GM12873 (cell line): Measurements from ENCODE around the gene KCNA4.

Experiments used
- TF ChIP-seq, protein P1 (sequence below): IDR thresholded peaks from 2 replicates; pipeline ENCODE4 v1.5.1; 2012; ENCODE audit warnings: low read depth, mild to moderate bottlenecking, moderate library complexity, low read length, control low read depth; ENCODE audit not compliant: insufficient read depth; ENCODE audit errors: missing control alignments

KCNA4 gene

GRCh38 chr11:30041171-30041570 is 24.3 kb upstream of the KCNA4 start:
- TF ChIP-seq, protein P1, sequence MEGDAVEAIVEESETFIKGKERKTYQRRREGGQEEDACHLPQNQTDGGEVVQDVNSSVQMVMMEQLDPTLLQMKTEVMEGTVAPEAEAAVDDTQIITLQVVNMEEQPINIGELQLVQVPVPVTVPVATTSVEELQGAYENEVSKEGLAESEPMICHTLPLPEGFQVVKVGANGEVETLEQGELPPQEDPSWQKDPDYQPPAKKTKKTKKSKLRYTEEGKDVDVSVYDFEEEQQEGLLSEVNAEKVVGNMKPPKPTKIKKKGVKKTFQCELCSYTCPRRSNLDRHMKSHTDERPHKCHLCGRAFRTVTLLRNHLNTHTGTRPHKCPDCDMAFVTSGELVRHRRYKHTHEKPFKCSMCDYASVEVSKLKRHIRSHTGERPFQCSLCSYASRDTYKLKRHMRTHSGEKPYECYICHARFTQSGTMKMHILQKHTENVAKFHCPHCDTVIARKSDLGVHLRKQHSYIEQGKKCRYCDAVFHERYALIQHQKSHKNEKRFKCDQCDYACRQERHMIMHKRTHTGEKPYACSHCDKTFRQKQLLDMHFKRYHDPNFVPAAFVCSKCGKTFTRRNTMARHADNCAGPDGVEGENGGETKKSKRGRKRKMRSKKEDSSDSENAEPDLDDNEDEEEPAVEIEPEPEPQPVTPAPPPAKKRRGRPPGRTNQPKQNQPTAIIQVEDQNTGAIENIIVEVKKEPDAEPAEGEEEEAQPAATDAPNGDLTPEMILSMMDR, result no peak

DNA sequence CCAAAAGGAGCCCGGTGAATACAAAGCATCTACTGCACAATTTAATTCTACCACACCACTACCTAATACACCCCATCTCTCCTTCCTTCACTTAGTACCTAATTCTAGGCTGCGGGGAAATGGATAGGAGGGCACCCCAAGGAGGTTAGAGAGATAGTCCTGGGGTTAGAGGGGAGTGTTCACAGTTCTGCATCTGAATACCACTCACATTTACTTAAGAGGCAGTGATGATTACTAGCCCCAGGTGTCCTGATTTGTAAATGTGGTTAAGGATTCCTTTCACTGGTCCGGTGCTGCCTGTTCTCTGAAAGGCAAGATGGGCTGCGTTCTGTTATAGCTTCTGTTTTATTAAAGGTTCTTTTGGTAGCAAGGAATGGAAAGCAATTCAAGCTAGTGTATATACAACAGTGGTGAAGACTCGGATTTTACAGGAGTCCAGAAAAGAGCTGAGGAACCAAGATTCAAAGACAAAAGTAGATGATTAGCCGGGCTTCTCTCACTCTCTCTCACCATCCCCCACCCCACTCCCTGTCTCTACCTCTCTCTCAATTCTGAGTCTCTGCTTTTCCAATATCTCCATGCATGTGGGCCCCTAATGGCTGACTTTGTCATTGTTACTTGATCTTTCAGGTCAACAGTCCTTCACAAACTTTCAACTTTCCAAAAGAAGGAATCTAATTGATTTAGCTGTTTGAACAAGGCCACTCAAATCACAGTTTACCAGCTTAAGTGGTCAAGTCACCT is 8.7 kb upstream of the KCNA4 start:
- TF ChIP-seq, protein P1, result no peak

DNA sequence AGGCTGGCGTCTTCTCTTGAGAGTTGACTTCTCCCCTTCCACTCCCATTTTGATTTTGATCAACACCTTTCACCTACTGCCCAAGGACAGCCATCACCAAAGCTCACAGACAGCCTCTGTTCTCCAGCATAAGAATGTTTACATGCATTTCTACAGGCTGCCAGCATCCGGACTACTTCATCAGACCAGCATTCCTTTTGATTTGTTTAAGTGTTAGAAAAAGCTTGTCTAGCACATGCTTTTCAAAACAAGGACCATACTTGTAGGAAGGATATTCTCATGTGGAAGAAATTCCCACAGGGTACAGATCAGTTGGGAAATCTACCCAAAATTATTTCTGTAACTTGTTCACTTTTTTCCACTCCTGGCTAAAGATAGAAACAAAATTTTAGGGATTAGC is 6.2 kb upstream of the KCNA4 start:
- TF ChIP-seq, protein P1, result no peak

DNA sequence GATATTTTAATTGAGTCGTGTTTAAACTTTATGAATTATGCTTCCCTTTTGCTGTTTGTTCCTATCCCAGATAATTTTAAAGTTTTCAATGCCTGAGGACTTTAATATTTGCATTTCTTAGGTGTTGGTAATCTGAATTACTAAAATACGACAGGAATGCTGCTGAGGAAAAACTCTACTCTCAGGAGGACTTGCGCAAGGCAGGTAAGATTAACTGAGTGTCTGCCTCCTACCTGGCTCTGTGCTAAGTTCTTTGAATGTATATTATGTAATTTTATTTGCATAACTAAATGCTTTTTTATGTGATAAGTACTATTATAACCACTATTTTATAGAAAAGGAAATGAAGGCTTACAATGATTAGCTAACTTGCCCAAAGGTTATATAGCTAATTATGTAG is 2.7 kb upstream of the KCNA4 start:
- TF ChIP-seq, protein P1, result no peak

GRCh38 chr11:30018495-30018894 is 1.7 kb upstream of the KCNA4 start:
- TF ChIP-seq, protein P1, result no peak

GRCh38 chr11:30017445-30017895 is 640 bp upstream of the KCNA4 start:
- TF ChIP-seq, protein P1, result no peak

- TF ChIP-seq, protein P1, result no peak
These were observed 961 bp downstream of the KCNA4 start for GRCh38 chr11:30015725-30016412.
